PC-3 (cell line): ENCODE data around the gene DISC1.

ENCODE experiments used
- EZH2 ChIP-seq: fragments of 300-600 bp; sonication (generic); IDR thresholded peaks from one replicate; pipeline ENCODE4 v1.6.1; 2017; ENCODE audit warnings: antibody characterized with exemption, mild to moderate bottlenecking, low read length; ENCODE audit not compliant: unreplicated experiment
- TF ChIP-seq, protein P1 (sequence below): fragments of 300-600 bp; sonication (generic); conservative IDR thresholded peaks from 2 replicates; pipeline ENCODE4 v1.5.1; 2017; ENCODE audit warnings: antibody characterized with exemption, low read depth, mild to moderate bottlenecking, low read length

GRCh38 chr1:231738554-231738953 lies 112.0 kb downstream of the DISC1 start:
- TF ChIP-seq, protein P1, sequence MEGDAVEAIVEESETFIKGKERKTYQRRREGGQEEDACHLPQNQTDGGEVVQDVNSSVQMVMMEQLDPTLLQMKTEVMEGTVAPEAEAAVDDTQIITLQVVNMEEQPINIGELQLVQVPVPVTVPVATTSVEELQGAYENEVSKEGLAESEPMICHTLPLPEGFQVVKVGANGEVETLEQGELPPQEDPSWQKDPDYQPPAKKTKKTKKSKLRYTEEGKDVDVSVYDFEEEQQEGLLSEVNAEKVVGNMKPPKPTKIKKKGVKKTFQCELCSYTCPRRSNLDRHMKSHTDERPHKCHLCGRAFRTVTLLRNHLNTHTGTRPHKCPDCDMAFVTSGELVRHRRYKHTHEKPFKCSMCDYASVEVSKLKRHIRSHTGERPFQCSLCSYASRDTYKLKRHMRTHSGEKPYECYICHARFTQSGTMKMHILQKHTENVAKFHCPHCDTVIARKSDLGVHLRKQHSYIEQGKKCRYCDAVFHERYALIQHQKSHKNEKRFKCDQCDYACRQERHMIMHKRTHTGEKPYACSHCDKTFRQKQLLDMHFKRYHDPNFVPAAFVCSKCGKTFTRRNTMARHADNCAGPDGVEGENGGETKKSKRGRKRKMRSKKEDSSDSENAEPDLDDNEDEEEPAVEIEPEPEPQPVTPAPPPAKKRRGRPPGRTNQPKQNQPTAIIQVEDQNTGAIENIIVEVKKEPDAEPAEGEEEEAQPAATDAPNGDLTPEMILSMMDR = no peak
- no peak for TF ChIP-seq EZH2
